ENCODE data around the gene ARHGEF33.
A peak's percentile ranks its signal among the peaks of the same experiment; 100 is the strongest.
"Not testable (repeated sequence)": the region's sequence is repeated elsewhere in the genome, so short reads cannot be mapped to it uniquely, and the experiment has no call there.

The ARHGEF33 gene

DNA sequence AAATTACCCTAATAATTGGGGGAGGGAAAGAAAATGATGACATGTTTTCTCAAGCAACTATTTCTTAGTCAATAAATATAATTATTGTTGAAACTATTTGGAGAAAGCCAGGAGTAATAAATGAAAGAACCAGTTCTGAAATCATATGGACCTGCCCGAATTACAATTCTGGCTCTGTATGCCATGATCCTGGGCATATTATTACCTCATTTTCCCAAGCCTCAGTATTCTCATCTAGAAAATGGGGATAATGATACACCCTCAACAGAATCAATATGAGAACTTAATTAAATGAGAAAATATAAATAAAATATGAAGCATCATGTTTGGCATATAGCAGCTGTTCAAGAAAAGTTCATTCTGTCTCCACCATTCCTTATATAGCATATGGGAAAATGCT, 22.9 kb downstream of the ARHGEF33 start:
- DNase-seq, result no peak

- no peak for DNase-seq
Measured at GRCh38 chr2:38922389-38922788, 32.7 kb downstream of the ARHGEF33 start.

DNA sequence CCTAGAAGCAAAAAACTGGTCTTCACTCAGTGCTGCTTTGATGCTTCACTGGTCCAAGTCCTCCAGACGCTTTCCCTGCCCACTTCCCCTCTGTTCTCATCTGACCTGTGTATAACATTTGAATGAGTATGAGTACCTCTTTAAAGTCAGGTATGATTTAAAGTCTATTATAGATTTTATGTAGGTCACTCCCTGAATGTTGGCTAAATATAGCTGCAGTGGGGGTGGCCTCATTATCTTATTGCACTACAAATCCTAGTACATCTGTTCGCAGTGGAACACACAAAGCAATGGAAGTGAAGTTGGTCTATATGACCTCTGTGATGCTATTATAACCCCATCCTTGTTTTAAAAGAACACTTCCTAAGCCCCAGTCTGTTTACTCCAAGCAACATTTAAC, 33.2 kb downstream of the ARHGEF33 start:
- no peak for DNase-seq

- DNase-seq, result no peak
Measured at GRCh38 chr2:38925982-38926381, 36.3 kb downstream of the ARHGEF33 start.

- DNase-seq, result no peak
Measured at GRCh38 chr2:38930600-38930999, 40.9 kb downstream of the ARHGEF33 start.

- DNase-seq, result no peak
Measured at GRCh38 chr2:38932586-38932985, 42.9 kb downstream of the ARHGEF33 start.

DNA sequence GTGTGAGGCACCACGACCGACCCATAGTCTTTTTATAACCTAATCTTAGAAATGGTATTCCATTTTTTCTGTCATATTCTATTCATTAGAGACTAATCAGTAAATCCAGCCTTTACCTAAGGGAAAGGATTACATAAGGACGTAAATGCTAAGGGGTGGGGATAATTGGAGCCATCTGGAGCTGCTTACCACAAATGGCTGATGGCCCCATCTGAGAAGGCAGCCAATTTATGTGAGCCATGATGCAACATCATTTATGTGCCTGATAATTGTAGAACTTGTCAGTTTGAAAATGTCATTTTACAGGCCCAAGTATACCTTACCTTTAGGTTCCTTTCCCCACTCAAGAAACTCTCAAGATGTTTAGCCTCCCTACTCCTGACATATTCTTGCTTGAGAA, 44.0 kb downstream of the ARHGEF33 start:
- no peak for DNase-seq

DNA sequence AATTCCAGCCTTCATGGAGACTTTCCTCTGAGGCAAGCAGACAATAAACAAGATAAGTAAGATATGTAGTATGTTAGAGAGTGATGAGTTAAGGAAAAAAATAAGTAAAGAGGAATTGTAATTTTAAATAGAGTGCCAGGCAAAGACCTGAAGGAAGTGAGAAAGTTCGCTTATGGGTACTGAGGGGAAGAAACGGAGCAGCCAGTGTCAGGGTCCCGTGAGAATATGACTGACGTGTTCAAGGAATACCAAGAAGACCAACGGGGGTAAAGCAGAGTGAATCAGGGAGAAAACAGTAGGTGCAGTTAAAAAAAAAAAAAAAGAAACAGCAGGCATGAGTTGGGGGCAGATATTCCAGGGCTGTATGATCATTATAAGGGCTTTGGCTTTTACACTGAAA, 45.1 kb downstream of the ARHGEF33 start:
- DNase-seq, result no peak

GRCh38 chr2:38935568-38936172, 46.0 kb downstream of the ARHGEF33 start:
- no peak for DNase-seq

DNA sequence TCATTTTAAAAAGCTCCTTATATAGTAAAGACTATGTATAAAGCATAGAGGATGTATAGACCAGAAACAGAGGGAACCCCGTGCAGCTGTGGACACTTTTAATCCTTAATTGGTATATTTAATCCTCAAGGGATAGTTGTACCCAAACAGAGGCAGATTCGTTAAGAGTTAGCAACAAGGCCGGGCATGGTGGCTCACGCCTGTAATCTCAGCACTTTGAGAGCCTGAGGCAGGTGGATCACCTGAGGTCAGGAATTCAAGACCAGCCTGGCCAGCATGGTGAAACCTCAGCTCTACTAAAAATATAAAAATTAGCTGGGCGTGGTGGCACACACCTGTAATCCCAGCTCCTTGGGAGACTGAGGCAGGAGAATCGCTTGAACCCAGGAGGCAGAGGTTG, 46.8 kb downstream of the ARHGEF33 start:
- DNase-seq, result not testable (repeated sequence)

- DNase-seq, result no peak
Measured at GRCh38 chr2:38937548-38937947, 47.9 kb downstream of the ARHGEF33 start.

DNA sequence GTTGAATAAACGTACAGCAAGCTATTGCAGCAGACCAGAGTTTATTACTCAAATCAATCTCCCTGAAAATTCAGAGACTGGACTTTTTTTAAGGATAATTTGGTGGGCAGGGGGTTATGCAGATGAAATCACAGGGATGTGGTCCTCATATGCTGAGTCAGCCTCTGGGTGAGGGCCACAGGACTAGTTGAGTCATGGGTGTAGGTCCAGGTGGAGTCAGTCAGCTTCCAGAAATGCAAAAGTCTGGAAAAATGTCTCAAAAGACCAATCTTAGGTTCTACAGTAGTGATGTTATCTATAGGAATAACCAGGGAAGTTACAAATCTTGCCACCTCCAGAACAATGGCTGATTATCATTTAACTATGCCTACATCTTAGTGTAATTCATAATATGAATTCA, 51.1 kb downstream of the ARHGEF33 start:
- no peak for DNase-seq

- no peak for DNase-seq
Measured at GRCh38 chr2:38943784-38944183, 54.1 kb downstream of the ARHGEF33 start.

- DNase-seq, result no peak
Measured at GRCh38 chr2:38945372-38945771, 55.7 kb downstream of the ARHGEF33 start.

DNA sequence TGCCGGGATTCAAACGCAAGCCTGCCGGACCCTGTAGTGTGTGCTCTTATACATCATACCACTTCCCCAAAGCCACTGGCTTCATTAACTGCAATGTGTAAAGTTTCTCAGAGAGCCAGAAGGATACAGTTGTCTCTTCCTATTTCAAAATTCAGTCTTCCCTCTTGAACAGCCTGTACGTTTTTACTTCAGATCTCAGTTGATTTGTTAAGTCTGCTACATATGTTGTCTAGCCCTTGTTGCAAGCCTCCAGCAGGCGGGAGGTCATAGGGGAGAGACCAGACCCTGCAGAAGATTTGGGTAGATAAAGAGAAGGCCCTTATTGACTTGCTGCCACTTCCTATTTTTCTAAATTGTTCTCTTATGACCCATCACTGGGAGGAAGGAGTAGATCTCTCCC, 56.2 kb downstream of the ARHGEF33 start:
- DNase-seq, result no peak

DNA sequence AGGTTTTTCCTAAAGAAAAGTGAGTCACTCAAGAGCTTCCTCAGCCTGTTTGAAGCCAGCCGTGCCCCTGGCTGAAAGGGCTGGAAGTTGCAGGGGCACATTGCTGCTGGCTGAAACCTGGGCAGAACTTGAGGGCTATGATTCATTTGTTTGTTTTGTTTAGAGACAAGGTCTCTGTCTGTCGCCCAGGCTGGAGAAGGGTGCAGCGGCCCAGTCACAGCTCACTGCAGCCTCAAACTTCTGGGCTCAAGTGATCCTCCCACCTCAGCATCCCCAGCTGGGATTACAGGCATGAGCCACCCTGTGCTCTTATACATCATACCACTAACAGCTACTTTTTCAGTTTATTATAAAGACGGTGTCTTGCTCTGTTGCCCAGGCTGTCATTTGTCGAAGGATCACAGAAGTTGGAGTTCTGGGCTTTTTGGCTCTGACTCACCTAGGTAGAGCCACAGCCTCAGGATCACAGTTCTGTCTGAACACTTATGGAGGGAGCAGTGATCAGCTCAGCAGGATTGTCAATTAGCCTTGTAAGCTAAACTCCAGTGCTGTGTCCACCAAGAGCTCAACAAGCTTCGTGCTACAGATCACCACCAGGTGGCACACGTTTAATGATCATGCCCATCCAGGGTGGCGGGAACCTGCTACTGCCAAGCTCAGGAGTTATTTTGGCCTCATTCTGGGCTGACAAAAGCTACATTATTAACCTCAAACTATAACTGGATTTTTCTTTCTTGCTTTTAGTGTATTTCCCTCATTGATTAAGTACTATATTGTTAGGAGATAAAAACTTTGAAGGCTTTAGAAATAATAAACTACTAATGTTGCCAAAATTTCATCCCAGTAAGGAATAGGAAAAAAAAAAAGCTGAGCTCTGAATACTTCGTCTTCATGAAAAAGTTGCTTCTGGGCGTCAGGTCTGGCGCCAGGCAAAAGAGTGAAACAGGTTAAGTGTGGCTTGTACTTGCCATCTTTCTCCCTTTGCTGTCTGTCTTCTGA, 57.9 kb downstream of the ARHGEF33 start:
- peak; percentile 69 to 73 for DNase-seq

- DNase-seq, result no peak
Measured at GRCh38 chr2:38948387-38948882, 58.8 kb downstream of the ARHGEF33 start.

DNA sequence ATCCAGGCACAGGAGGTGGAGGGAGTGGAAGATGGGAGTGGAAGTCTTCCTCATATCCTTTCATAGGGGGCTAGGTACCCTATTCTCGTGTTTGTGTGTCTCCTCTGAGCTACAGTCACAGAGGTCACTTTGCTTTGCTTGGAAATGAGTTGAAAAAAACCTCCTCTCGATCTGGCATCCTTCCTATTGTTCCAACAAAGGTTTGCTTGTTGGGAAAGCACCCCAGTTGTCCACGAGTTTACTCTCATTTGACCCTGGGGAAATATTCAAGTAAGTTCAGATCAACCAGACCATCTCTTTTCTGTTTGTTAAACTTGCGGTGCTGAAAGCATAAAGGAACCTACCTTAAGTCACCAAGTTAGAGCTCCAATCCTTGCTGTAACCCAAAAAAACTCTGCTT, 59.3 kb downstream of the ARHGEF33 start:
- DNase-seq, result no peak

- no peak for DNase-seq
Measured at GRCh38 chr2:38951766-38952165, 62.1 kb downstream of the ARHGEF33 start.

DNA sequence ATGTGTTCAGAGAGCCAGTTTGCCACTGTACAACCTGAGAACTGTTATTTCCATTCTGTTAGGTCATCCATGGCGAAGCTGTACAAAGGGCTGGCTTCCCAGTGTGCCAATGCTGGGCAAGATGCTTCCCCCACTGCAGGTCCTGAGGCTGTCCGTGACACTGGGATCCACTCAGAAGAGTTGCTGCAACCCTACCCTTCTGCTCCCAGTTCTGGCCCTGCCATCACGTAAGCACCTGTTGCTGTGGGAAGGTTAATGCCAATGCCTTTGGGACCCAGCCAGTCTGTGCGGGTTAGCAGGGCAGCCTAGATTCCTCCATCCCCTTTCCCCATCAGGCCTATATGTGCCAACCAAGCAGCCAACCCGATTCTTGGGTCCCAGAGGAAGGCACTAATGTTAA, 68.3 kb downstream of the ARHGEF33 start:
- DNase-seq, result no peak

- DNase-seq, result no peak
Measured at GRCh38 chr2:38959466-38959865, 69.8 kb downstream of the ARHGEF33 start.

GRCh38 chr2:38959938-38960608, 70.4 kb downstream of the ARHGEF33 start:
- DNase-seq, result peak; percentile 59 to 79

GRCh38 chr2:38960609-38961320, 71.1 kb downstream of the ARHGEF33 start:
- no peak for DNase-seq

Measured in stimulated activated CD4-positive, alpha-beta T cell treated with anti-CD3 and anti-CD28 coated beads, Interleukin-2, amount 100 ng/mL, for 24 hours (primary cell).